G401 (cell line): ENCODE measurements around the gene FBXO10. TPM values are rescaled to one million over a fixed set of nuclear protein-coding genes. Genes with fewer than 3 reads are reported as not detected.

Experiments
- DNase-seq: peaks from one replicate; pipeline ENCODE4 v3.0.0-alpha.2; 2015; ENCODE audit warnings: low spot score
- in situ Hi-C: cut with HindIII; loops from 2 replicates; pipeline ENCODE4 v1.10.0; 2016; ENCODE audit warnings: low sequenced_read_pairs, mixed read lengths
- total RNA-seq: library from RNA; depleted of rRNA; stranded (reverse); fragments of >200 nt; shearing (Covaris generic); gene quantifications from 2 replicates; pipeline ENCODE4 v1.2.3, GENCODE V29; 2014

FBXO10 gene
- total RNA-seq, 1 experiment from 2014 or later: 17.5 TPM

DNA sequence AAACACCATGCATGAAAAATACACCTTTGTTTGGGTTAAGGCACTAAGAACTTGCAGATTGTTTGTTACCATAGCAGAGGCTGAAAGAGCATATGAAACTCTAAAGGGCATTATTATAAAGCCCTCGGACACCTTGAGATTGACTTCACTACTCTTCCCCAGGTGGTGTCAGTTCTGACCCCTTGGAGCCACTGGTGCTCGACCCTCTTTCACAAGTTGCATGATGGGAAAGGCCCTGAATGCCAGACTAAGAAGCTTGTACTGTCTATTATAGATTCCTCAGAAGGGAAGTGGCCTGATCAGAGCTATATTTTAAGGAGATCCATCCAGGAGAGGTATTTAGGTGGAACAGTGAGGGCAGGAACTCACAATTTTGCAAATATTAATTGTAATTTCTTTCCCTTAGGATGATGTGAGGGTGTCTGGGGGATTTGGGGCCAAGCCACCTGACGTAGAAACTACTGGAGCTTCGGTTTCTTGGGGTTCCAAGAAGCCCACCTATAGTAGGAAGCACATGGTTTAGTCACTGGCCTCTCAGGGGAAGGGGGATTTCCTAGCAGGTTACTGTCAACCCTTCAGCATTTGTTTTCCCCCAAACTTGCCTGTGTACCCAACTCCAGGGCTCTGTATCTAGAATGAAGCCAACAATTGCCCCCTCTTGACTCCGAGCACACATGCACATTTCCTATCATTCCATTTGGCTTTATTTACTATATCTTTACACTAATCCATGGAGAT, 16.2 kb downstream of the FBXO10 start:
- in situ Hi-C loops: no loop called here
- DNase-seq: no peak

- in situ Hi-C loops: no loop called here
- no peak for DNase-seq
Observed at GRCh38 chr9:37559125-37559524, 17.1 kb downstream of the FBXO10 start.

DNA sequence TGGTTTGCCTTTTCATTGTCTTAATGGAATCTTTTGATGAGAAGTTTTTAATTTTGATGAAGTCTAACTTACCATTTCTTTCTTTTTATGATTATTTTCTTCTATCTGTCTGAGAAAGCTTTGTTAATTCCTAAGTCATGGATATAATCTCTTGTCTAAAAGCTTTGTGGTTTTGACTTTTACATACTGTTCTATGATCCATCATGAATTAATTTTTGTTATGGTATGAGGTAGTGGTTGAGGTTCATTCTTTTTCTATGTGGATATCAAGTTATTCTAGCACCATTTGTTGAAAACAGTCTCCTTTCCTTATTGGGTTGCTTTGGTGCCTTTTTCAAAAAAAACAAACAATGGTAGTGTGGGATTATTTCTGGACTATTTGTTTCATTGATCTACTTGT, 20.4 kb downstream of the FBXO10 start:
- DNase-seq: no peak
- in situ Hi-C loops: no loop called here

- DNase-seq: no peak
- in situ Hi-C loops: no loop called here
Observed at GRCh38 chr9:37554318-37554717, 21.9 kb downstream of the FBXO10 start.

DNA sequence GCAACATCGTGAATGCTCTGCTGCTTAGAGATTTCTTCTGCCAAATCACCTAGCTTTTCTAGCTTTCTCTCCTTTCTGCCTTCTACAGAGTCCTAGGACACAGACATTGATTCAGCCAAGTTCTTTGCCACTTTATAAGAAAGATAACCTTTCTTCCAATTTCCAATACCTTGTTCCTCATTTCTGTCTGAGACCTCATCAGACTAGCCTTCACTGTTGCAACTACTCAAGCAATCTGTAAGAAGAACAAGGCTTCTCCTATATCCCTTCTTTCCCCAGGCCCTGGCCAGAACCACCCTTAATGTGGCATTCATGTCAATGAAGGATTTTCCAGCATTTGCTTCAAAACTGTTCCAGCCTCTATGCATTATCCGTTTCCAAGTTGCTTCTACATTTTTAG, 24.3 kb downstream of the FBXO10 start:
- no peak for DNase-seq
- in situ Hi-C loops: no loop called here

DNA sequence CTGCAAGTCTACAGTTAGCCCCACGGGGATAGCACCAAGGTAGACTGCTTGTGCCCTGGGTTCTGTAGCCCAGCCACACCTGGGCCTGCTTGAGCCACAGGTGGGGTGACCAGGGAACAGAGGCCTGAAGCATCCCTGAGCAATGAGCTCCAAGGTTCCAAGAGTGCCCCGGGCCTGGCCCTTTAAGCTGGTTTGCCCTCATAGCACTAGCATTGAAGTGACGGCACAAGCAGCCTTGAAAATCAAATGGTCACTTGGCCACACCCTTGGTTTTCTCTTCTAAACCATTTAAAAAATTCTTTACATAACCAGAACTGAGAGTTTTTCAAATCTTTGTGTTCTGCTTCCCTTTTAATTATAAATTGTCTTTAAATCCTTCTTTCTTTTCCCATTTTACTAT, 24.7 kb downstream of the FBXO10 start:
- in situ Hi-C loops: no loop called here
- no peak for DNase-seq

GRCh38 chr9:37550781-37551180, 25.4 kb downstream of the FBXO10 start:
- no peak for DNase-seq
- in situ Hi-C loops: no loop called here

- no peak for DNase-seq
- in situ Hi-C loops: no loop called here
Observed at GRCh38 chr9:37549527-37549926, 26.7 kb downstream of the FBXO10 start.

GRCh38 chr9:37547328-37547878, 28.8 kb downstream of the FBXO10 start:
- DNase-seq: no peak
- in situ Hi-C loops: no loop called here

DNA sequence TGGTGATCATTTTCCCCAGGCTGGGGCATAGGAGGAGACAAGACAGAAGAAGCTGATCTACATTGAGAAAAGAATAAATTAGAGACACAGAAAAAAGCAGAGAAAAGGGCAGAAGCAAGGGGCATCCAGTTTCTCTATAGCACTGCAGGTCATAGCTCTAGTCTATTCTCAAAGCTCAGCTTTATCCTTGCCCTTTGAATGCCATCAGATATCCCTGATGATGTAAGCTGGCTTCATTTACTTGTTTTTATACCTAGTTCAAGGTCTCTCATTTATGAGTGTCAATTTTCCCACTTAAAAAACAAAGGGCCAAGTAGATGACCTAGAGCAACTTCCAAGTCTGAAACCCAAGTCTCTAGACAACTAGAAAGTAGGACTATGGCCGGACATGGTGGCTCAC, 32.7 kb downstream of the FBXO10 start:
- in situ Hi-C loops: no loop called here
- DNase-seq: no peak

- no peak for DNase-seq
- in situ Hi-C loops: no loop called here
Observed at GRCh38 chr9:37542895-37543294, 33.3 kb downstream of the FBXO10 start.

- in situ Hi-C loops: no loop called here
- DNase-seq: no peak
Observed at GRCh38 chr9:37542488-37542887, 33.7 kb downstream of the FBXO10 start.

- DNase-seq: no peak
- in situ Hi-C loops: no loop called here
Observed at GRCh38 chr9:37541465-37541864, 34.7 kb downstream of the FBXO10 start.

GRCh38 chr9:37540634-37541033, 35.5 kb downstream of the FBXO10 start:
- DNase-seq: peak; percentile 81
- in situ Hi-C loops: no loop called here

- no peak for DNase-seq
- in situ Hi-C loops: no loop called here
Observed at GRCh38 chr9:37539634-37540033, 36.5 kb downstream of the FBXO10 start.

DNA sequence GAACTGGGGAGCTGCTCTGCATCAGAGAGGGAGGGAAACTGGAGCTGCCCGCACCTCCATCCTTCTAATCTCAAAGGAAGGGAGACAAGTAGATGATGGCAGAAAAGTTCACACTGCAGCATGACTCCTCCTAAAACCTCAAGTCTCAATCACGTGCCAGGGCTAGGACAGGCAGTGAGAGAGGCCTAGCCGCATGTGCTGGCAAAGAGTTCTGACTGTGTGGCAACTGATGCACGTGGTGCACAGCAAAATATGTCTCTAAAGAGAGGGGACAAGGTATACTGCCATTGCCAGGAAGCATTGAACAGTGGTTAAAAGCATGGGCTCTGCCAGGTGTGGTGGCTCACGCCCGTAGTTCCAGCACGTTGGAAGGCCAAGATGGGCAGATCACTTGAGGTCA, 38.1 kb downstream of the FBXO10 start:
- in situ Hi-C loops: no loop called here
- DNase-seq: no peak

GRCh38 chr9:37534901-37535300, 41.3 kb downstream of the FBXO10 start:
- no peak for DNase-seq
- in situ Hi-C loops: no loop called here

- in situ Hi-C loops: no loop called here
- no peak for DNase-seq
Observed at GRCh38 chr9:37534412-37534811, 41.8 kb downstream of the FBXO10 start.

- DNase-seq: no peak
- in situ Hi-C loops: no loop called here
Observed at GRCh38 chr9:37531699-37532098, 44.5 kb downstream of the FBXO10 start.

DNA sequence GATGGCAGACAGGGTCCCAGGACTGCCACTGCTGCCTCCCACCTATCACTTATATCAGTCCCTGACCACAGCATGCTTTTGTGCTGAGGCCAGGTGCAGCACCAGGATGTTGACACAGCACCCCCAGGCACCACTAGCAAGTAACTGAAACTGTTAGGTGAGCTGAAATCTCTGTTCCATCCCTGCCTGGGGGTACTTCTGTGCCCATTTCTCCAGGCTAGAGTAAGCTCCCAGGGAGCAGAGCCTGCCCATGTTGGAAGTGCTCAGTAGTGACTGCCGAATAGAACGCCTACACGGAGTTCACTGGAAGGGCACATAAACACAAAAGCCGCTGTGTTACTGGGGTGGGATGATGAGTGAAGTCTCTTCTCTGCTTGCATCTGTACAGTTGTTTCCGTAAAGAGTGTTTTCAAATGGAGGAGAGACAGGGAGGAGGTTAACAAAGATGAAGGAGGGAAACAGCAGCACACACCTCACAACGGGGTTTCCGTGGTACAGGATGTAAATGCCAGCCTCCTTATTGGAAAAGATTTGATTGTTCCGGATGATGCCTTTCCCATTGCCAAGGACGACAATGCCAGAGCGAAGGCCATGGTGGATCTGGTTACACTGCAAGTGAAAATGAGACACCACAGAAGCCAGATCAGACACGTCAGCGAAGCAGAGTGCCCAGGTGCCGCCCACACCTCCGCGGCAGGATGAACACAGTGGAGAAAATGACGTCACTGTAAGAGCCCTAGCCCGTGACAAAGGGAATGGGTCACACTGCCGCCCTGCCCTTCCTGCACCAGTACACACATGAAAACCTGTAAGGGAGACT, 47.3 kb downstream of the FBXO10 start:
- in situ Hi-C loops: no loop called here
- DNase-seq: no peak
